ENCODE data around the gene MAGED2. TPM values are rescaled to one million over a fixed set of nuclear protein-coding genes. Genes with fewer than 3 reads are reported as not detected.

The MAGED2 gene
- total RNA-seq, 1 donor from 2014 or later = 377 TPM

DNA sequence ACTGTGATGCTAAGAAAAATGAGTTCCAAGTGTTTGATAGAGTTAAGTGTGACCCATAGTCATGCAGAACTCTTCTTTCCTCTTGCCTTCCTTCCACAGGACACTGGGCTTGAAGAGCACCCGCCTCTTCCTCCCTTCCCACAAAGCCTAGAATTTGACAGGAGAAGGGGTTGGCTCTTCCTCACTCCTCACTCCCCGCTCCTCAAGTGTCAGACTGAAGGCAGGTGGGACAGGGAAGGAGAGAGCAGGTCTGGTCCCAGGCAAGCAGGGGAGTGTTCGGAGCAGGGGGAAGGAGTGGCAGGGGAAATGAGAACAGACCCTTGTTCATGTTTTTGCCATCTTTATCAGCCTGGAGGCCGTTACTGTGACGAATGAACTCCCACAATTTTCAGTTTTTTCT lies 10.7 kb downstream of the MAGED2 start:
- H3K4me3 Mint-ChIP-seq (ENCODE audit: unreplicated experiment) = no peak overlapping the region
- no peaks in the 10 kb centered on the region for H3K4me1 Mint-ChIP-seq (ENCODE audit: unreplicated experiment)
- TF ChIP-seq, protein P1, sequence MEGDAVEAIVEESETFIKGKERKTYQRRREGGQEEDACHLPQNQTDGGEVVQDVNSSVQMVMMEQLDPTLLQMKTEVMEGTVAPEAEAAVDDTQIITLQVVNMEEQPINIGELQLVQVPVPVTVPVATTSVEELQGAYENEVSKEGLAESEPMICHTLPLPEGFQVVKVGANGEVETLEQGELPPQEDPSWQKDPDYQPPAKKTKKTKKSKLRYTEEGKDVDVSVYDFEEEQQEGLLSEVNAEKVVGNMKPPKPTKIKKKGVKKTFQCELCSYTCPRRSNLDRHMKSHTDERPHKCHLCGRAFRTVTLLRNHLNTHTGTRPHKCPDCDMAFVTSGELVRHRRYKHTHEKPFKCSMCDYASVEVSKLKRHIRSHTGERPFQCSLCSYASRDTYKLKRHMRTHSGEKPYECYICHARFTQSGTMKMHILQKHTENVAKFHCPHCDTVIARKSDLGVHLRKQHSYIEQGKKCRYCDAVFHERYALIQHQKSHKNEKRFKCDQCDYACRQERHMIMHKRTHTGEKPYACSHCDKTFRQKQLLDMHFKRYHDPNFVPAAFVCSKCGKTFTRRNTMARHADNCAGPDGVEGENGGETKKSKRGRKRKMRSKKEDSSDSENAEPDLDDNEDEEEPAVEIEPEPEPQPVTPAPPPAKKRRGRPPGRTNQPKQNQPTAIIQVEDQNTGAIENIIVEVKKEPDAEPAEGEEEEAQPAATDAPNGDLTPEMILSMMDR (IDR thresholded peaks at IDR 0.05) = no peak
- peaks cover 20% of the 10 kb centered on the region for H3K36me3 Mint-ChIP-seq (ENCODE audit: unreplicated experiment)
- H3K27me3 Mint-ChIP-seq (ENCODE audit: unreplicated experiment) = no peaks in the 10 kb centered on the region
- peaks cover 9% of the 10 kb centered on the region for H3K9me3 Mint-ChIP-seq (ENCODE audit: unreplicated experiment)
- H3K27ac Mint-ChIP-seq (ENCODE audit: unreplicated experiment) = peak overlapping the region; percentile 31
- no peak for DNase-seq (ENCODE audit: extremely low spot score, unreplicated experiment)

DNA sequence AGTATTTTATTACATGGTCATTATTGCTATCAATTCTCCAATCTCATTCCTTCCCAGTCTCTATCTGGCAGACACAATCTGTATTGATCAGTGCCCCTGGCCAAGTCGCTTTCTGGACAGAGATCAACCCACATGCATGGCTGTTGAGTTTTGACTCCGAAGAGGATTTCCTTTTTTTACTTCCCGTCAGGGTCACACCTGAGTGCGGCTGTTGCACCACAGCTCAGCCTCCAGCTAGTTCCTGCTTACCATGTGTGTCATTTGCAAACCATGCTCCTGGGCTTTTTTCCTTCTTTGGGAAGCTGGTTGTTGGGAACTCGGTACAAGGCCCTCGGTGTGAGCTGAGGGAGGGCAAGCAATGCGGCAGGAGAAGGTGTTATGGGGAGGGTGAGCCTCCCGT lies 11.7 kb downstream of the MAGED2 start:
- Mint-ChIP-seq H3K27me3 (ENCODE audit: unreplicated experiment) (no peaks in the 10 kb centered on the region), H3K27ac (ENCODE audit: unreplicated experiment) (no peak overlapping the region), H3K4me1 (ENCODE audit: unreplicated experiment) (peaks cover 4% of the 10 kb centered on the region), H3K9me3 (ENCODE audit: unreplicated experiment) (peaks cover under 1% of the 10 kb centered on the region), H3K4me3 (ENCODE audit: unreplicated experiment) (no peak overlapping the region), H3K36me3 (ENCODE audit: unreplicated experiment) (peaks cover 12% of the 10 kb centered on the region)
- no peak for DNase-seq (ENCODE audit: extremely low spot score, unreplicated experiment)
- TF ChIP-seq, protein P1 (IDR thresholded peaks at IDR 0.05) = no peak

DNA sequence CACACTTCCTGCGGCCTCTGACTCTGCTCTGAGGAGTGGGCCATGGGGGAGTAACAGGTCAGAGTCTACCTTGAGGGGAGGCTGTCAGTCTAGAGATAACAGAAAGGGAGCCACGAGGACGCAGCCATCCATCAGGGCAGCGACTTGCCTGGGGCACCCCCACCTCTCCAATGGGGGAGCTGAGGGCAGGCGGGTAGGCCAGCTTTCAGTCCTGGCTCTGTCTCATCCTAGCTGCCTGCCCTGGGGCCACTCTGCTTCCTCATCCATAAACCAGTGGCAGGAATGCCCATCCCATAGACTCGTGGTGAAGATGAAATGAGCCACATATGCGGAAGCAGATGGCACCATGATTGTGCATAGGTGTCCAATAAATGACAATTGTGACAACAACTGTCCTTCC lies 13.2 kb downstream of the MAGED2 start:
- DNase-seq (ENCODE audit: extremely low spot score, unreplicated experiment) = no peak
- TF ChIP-seq, protein P1 (IDR thresholded peaks at IDR 0.05) = no peak
- no peaks in the 10 kb centered on the region for H3K27me3 Mint-ChIP-seq (ENCODE audit: unreplicated experiment)
- no peak overlapping the region for H3K27ac Mint-ChIP-seq (ENCODE audit: unreplicated experiment)
- H3K9me3 Mint-ChIP-seq (ENCODE audit: unreplicated experiment) = peaks cover 4% of the 10 kb centered on the region
- H3K4me3 Mint-ChIP-seq (ENCODE audit: unreplicated experiment) = no peak overlapping the region
- peaks cover 4% of the 10 kb centered on the region for H3K4me1 Mint-ChIP-seq (ENCODE audit: unreplicated experiment)
- peaks cover 8% of the 10 kb centered on the region for H3K36me3 Mint-ChIP-seq (ENCODE audit: unreplicated experiment)

DNA sequence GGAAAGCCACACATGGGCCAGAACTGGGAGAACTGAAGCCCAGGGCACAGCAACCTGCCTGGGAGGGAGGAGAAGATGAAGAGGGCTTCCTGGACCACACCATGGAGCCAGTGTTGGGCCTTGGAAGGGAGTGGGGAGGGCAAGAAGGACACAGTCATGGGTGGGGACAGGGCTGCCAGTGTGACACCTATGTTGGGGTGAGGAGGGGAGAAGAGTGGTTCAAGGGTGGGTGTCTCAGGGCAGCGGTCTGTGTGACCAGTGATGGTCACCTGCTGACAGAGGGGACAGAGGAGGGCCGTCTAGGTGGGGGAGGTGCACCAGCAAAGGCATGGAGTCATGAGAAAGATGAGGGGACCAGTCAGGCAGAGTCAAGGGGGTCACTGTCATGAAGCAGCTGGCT lies 13.8 kb downstream of the MAGED2 start:
- no peak overlapping the region for H3K4me3 Mint-ChIP-seq (ENCODE audit: unreplicated experiment)
- H3K27me3 Mint-ChIP-seq (ENCODE audit: unreplicated experiment) = no peaks in the 10 kb centered on the region
- peaks cover 6% of the 10 kb centered on the region for H3K9me3 Mint-ChIP-seq (ENCODE audit: unreplicated experiment)
- DNase-seq (ENCODE audit: extremely low spot score, unreplicated experiment) = no peak
- peaks cover 2% of the 10 kb centered on the region for H3K36me3 Mint-ChIP-seq (ENCODE audit: unreplicated experiment)
- no peak overlapping the region for H3K27ac Mint-ChIP-seq (ENCODE audit: unreplicated experiment)
- peaks cover 4% of the 10 kb centered on the region for H3K4me1 Mint-ChIP-seq (ENCODE audit: unreplicated experiment)
- TF ChIP-seq, protein P1 (IDR thresholded peaks at IDR 0.05) = no peak

DNA sequence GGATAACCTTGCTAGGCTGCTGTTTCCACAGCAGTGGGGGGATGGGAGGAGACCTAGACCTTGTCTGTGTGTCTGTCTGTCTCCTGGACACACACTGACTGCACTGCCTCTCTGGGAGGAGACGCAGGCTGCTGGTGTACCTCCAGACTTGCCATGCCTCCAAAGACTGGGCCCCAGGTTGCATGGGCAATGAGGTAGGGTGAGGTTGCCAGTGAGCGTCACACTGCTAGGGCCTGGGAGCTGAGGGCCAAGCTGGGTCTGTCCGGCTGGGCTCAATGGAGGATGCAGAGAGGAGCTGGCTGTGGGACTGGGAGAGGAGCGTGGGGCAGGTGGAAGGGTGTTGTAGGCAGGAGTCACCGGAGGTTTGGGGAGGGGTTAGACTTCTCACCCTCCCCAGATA lies 16.6 kb downstream of the MAGED2 start:
- peaks cover 4% of the 10 kb centered on the region for H3K4me1 Mint-ChIP-seq (ENCODE audit: unreplicated experiment)
- TF ChIP-seq, protein P1 (IDR thresholded peaks at IDR 0.05) = no peak
- H3K27ac Mint-ChIP-seq (ENCODE audit: unreplicated experiment) = no peak overlapping the region
- H3K4me3 Mint-ChIP-seq (ENCODE audit: unreplicated experiment) = no peak overlapping the region
- no peak for DNase-seq (ENCODE audit: extremely low spot score, unreplicated experiment)
- peaks cover 6% of the 10 kb centered on the region for H3K9me3 Mint-ChIP-seq (ENCODE audit: unreplicated experiment)
- no peaks in the 10 kb centered on the region for H3K27me3 Mint-ChIP-seq (ENCODE audit: unreplicated experiment)
- no peaks in the 10 kb centered on the region for H3K36me3 Mint-ChIP-seq (ENCODE audit: unreplicated experiment)
